HG02938 (cell line): Measurements from ENCODE around the gene PER2.
"Not testable (repeated sequence)": the region's sequence is repeated elsewhere in the genome, so short reads cannot be mapped to it uniquely, and the experiment has no call there.

Experiments
- ATAC-seq: cut with Tn5 transposase; IDR thresholded peaks from one replicate; pipeline ENCODE4 v1.9.1; 2021; ENCODE audit warnings: mild to moderate bottlenecking, moderate library complexity; ENCODE audit not compliant: unreplicated experiment

The PER2 gene

DNA sequence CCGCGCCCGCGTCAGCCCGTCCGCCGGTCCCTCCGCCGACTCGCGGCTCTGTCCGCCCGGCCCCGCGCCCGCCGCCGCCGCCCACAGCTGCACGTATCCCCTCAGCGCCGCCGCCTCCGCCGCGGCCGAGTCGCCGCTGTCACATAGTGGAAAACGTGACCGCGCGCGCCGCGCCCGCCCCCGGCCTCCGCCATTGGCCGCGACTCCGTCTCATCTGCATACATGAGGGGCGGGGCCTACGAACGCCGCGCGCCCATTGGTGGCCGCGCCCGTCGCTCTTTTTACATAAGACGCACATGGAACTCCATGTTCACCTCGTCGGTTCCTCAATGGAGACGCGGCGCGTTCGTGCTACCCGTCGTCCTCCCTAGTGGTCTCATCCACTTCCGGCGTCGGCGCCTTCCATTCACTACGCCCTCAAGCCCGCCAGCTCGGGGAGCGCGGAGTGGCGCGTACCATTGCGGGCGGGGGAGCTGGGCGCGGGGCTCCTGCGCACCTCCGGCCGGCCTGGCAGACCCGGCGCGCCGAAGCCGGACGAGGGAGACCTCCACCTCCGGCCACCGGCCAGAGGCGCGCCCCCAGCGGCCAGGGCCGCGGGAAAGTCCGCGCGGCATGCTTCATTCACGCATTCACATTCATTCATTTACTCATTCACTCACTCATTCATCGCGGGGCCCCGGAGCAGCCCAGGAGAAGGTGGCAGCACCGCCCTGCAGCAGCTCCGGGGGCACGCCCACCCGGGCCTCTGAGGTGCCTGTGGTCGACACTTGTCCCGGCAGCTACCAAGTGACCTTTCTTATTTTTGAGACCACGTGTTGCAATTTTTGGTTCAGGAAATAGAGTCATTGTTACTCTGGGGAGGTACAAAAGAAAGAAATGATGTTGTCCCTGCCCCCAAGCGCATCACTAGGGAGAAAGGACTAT is 502 bp upstream of the PER2 start:
- ATAC-seq = peak; percentile 85

DNA sequence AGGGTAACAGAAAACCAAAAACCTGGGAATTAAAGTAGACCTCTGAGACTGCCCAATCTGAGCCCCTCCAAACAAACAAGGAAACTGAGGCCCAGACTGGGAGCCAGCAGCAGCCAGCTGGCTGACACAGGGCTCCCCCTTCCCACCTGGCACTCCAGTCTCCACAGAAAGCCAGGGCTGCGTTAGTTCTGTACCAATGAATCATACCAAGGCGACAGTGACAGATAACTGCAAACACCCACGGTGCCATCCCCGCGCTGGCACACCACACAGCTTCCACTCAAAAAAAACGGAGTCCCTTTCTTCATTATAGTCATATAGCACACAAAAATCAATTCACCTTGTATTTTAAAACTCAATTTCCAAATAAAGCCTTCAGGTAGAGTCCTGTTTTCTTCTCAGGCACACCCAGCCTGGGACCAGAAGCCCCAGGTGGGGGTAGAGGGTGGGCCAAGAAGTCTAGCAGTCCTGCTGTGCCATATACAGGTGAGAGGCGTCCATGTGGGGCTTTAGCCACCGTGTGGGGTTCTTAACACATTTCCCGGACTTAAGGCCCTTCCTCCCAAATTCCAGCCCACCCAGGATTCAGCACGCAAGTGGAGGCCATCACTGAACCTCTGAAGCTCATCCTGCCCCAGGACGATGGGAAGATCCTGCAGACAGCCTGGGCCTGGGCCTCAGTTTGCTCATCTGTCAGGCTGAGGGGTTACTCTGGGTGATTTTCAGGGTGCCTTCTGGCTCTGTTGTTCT is 1.2 kb downstream of the PER2 start:
- no peak for ATAC-seq

GRCh38 chr2:238286551-238286950 is 1.9 kb downstream of the PER2 start:
- ATAC-seq = no peak

GRCh38 chr2:238286095-238286494 is 2.3 kb downstream of the PER2 start:
- no peak for ATAC-seq

GRCh38 chr2:238285653-238286082 is 2.7 kb downstream of the PER2 start:
- no peak for ATAC-seq

DNA sequence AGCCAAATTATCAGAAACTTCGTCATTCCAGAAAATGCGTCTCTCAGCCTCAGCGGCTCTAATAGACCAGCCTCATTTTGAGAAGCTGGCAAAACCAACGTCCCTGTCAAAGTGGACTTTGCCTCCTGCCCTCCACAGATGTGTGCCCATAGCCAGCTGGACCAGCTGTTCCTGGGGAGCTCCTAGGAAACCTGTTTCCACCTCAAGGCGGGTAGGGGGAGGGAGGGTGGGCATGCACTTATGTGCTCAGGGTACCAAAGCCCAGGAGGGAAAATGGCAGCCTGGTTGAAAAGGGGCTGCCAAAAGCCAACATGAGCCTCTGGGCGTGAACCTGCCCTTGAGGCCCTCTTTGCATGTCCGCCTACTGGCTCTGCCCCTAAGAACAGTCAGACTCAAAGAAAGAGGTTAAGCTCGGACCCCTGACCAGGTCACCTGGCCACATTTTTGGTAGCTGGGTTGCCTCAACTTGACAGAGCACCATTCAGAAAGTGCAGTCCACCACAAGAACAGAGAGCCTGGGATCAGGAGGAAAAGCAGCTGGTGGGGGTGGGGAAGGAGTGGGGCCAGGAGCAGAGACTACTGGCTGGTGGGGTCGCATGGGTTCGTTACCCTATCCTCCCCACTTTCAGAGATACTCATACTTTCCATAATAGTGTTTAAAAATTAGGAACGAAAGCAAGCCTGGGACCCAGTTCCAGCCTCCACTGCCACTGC is 3.5 kb downstream of the PER2 start:
- ATAC-seq = no peak

GRCh38 chr2:238282861-238283738 is 5.3 kb downstream of the PER2 start:
- ATAC-seq = no peak

- no peak for ATAC-seq
Observed at GRCh38 chr2:238281826-238282480, 6.5 kb downstream of the PER2 start.

GRCh38 chr2:238280083-238280825 is 8.2 kb downstream of the PER2 start:
- no peak for ATAC-seq

DNA sequence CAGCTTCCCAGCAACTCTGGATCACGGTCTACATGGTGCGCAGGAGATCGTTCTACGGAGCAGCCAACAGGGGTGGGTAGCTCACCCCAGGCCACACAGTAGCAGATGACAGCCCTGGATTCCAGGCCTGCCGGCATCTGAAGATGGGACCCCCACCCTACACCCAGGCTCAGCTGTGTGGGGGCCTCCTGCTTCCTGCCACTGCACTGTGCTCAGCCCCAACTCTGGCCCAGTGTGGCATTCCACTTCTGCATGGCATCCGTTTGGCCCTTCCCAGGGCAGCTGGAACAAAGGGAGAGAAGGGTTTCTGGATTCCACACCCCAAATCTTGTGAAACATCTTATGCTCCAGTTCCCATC is 9.1 kb downstream of the PER2 start:
- no peak for ATAC-seq

GRCh38 chr2:238278626-238279323 is 9.6 kb downstream of the PER2 start:
- ATAC-seq = no peak

GRCh38 chr2:238277695-238278094 is 10.7 kb downstream of the PER2 start:
- no peak for ATAC-seq

GRCh38 chr2:238274152-238274865 is 14.1 kb downstream of the PER2 start:
- no peak for ATAC-seq

- not testable (repeated sequence) for ATAC-seq
Observed at GRCh38 chr2:238273433-238273832, 15.0 kb downstream of the PER2 start.

GRCh38 chr2:238272156-238272555 is 16.3 kb downstream of the PER2 start:
- no peak for ATAC-seq

DNA sequence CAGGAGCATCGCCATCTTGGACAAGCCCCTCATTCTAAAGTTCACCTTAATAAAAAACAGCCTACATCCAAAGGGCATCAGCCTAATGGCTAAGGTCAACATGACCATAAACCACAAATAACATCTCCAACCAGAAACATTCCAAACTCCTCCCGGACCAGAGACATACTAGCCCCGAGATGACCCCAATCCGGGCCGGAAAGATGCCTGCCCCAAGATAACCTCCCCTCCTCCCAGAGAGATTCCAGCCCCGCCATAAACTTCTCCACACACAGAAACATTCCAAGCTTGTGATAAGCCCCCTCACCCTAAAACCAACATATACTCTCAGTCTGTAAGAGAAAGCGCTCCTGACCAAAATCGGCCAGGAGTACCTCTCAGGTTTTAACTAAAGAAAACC is 16.7 kb downstream of the PER2 start:
- ATAC-seq = not testable (repeated sequence)

DNA sequence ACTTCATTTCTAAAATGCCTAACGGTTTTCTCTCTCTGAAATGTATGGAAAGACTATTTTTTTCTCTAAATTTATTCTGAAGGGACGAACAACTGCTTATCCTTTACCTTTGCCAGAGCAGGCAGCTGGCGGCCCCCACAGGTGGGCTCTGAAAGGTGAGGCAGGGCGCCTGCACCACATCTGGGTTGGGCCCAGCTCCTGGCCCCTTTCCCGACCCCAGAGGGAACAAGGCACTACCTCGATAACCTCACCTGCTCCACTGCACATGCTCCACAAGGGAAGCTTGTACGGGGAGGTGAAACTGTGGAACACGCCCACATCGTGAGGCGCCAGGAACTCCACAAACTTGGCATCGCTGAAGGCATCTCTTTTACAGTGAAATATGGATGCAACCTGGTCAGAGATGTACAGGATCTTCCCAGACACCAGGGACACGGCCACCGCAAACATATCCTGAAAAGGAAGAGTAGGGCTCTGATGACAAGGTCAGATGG is 17.3 kb downstream of the PER2 start:
- ATAC-seq = no peak

- ATAC-seq = no peak
Observed at GRCh38 chr2:238270606-238271005, 17.8 kb downstream of the PER2 start.
